ENCODE data around the gene CACNB4. TPM values are rescaled to one million over a fixed set of nuclear protein-coding genes. Genes with fewer than 3 reads are reported as not detected.
A peak's percentile ranks its signal among the peaks of the same experiment; 100 is the strongest.

CACNB4 gene
- total and polyA plus RNA-seq, 8 donors, result under 0.01 to 6.4 (median 1.0) TPM

GRCh38 chr2:151861174-151861573, 237.7 kb downstream of the CACNB4 start:
- TF ChIP-seq, protein P1, sequence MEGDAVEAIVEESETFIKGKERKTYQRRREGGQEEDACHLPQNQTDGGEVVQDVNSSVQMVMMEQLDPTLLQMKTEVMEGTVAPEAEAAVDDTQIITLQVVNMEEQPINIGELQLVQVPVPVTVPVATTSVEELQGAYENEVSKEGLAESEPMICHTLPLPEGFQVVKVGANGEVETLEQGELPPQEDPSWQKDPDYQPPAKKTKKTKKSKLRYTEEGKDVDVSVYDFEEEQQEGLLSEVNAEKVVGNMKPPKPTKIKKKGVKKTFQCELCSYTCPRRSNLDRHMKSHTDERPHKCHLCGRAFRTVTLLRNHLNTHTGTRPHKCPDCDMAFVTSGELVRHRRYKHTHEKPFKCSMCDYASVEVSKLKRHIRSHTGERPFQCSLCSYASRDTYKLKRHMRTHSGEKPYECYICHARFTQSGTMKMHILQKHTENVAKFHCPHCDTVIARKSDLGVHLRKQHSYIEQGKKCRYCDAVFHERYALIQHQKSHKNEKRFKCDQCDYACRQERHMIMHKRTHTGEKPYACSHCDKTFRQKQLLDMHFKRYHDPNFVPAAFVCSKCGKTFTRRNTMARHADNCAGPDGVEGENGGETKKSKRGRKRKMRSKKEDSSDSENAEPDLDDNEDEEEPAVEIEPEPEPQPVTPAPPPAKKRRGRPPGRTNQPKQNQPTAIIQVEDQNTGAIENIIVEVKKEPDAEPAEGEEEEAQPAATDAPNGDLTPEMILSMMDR (IDR thresholded peaks at IDR 0.05), result no peak
- TF ChIP-seq EP300 (IDR thresholded peaks at IDR 0.05) (no peak), POLR2AphosphoS5 (IDR thresholded peaks at IDR 0.05) (no peak), POLR2A (IDR thresholded peaks at IDR 0.05) (no peak)
- intact Hi-C loops (cut with DNase I; ENCODE audit: low total_unique reads), result no loop called here
- Histone ChIP-seq H3K27me3 (no peaks in the 10 kb centered on the region), H3K4me3 (no peak overlapping the region), H3K4me1 (peaks cover 0 to 5% (median 0%) of the 10 kb centered on the region in 4 donors), H3K36me3 (no peaks in the 10 kb centered on the region), H3K27ac (no peak overlapping the region), H3K9me3 (no peaks in the 10 kb centered on the region)
- WGBS, 5 donors, result 83 to 86% (median 85%) methylated on average over 4 of the region's 4 CpGs
- DNase-seq, result no peak

GRCh38 chr2:151860613-151861146, 238.2 kb downstream of the CACNB4 start:
- Histone ChIP-seq H3K4me1 (peaks cover 0 to 5% (median 0%) of the 10 kb centered on the region in 4 donors), H3K27ac (no peak overlapping the region), H3K27me3 (no peaks in the 10 kb centered on the region), H3K4me3 (no peak overlapping the region), H3K9me3 (no peaks in the 10 kb centered on the region), H3K36me3 (no peaks in the 10 kb centered on the region)
- intact Hi-C loops (cut with DNase I; ENCODE audit: low total_unique reads), result no loop called here
- TF ChIP-seq EP300 (IDR thresholded peaks at IDR 0.05), result no peak
- WGBS, 5 donors, result 67 to 83% (median 79%) methylated on average over 5 of the region's 5 CpGs
- DNase-seq, result peak in 1 of 2 donors; percentile 15

- no peaks in the 10 kb centered on the region for H3K9me3 ChIP-seq
- no peaks in the 10 kb centered on the region for H3K27me3 ChIP-seq
- no peaks in the 10 kb centered on the region for H3K36me3 ChIP-seq
- TF ChIP-seq POLR2A (IDR thresholded peaks at IDR 0.05) (no peak), EP300 (IDR thresholded peaks at IDR 0.05) (no peak), POLR2AphosphoS5 (IDR thresholded peaks at IDR 0.05) (no peak)
- TF ChIP-seq, protein P1 (IDR thresholded peaks at IDR 0.05), result no peak
- H3K4me1 ChIP-seq, result peaks cover 0 to 5% (median 0%) of the 10 kb centered on the region in 4 donors
- DNase-seq, result no peak
- intact Hi-C loops (cut with DNase I; ENCODE audit: low total_unique reads), result no loop called here
- WGBS, 5 donors, result 74 to 85% (median 82%) methylated on average over 4 of the region's 4 CpGs
- no peak overlapping the region for H3K27ac ChIP-seq
- no peak overlapping the region for H3K4me3 ChIP-seq
Observed at GRCh38 chr2:151860210-151860609, 238.6 kb downstream of the CACNB4 start.

DNA sequence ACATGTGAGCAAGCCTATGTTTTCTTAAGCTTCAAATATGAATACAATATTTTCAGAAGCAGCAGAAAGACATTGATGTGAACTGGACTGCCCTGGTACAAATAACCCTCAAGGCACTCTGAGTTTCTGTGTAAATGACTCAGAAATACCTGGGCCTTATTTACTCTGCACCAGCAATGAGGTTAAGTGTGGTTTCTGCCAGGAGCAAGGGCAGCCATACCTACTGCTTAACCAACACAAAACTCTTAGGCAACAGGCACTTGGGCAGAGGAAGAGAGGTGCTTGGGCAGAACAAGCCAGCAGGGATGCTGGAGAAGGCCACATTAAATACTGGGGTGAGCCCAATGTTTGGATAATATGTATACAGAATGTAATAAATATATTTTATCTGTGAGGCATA, 241.2 kb downstream of the CACNB4 start:
- Histone ChIP-seq H3K27ac (no peak overlapping the region), H3K36me3 (no peaks in the 10 kb centered on the region), H3K4me1 (peaks cover 0 to 5% (median 0%) of the 10 kb centered on the region in 4 donors), H3K4me3 (no peak overlapping the region), H3K27me3 (no peaks in the 10 kb centered on the region), H3K9me3 (no peaks in the 10 kb centered on the region)
- intact Hi-C loops (cut with DNase I; ENCODE audit: low total_unique reads), result no loop called here
- TF ChIP-seq, protein P1 (IDR thresholded peaks at IDR 0.05), result no peak
- no peak for DNase-seq

- TF ChIP-seq EP300 (IDR thresholded peaks at IDR 0.05), result no peak
- TF ChIP-seq POLR2AphosphoS5 (IDR thresholded peaks at IDR 0.05), result no peak
- TF ChIP-seq, protein P1 (IDR thresholded peaks at IDR 0.05), result no peak
- no peak for TF ChIP-seq POLR2A (IDR thresholded peaks at IDR 0.05)
- no peaks in the 10 kb centered on the region for H3K27me3 ChIP-seq
- H3K36me3 ChIP-seq, result no peaks in the 10 kb centered on the region
Observed at GRCh38 chr2:151855111-151855510, 243.7 kb downstream of the CACNB4 start.

More at GRCh38 chr2:151855111-151855510, 243.7 kb downstream of the CACNB4 start:
- H3K4me3 ChIP-seq, result no peak overlapping the region
- no peak for DNase-seq
- H3K27ac ChIP-seq, result no peak overlapping the region
- no peaks in the 10 kb centered on the region for H3K4me1 ChIP-seq
- H3K9me3 ChIP-seq, result no peaks in the 10 kb centered on the region
- intact Hi-C loops (cut with DNase I; ENCODE audit: low total_unique reads), result no loop called here
- 82 to 89% (median 87%) methylated on average over 3 of the region's 3 CpGs for WGBS, 5 donors
